ENCODE data around the gene MTCH1.

- TF ChIP-seq CTCF (conservative IDR thresholded peaks at IDR 0.05; ENCODE audit: low read depth, low read length) (peak; percentile 97), CEBPB (IDR thresholded peaks at IDR 0.05; ENCODE audit: low read depth, low read length) (no peak)
These were observed 32.4 kb upstream of the MTCH1 start for GRCh38 chr6:37018198-37019064.

All from IMR-90 (cell line).